Measurements from ENCODE around the gene GOLM1. TPM values are rescaled to one million over a fixed set of nuclear protein-coding genes. Genes with fewer than 3 reads are reported as not detected.

Gene GOLM1
- total and polyA plus RNA-seq, 2 donors from 2014 or later, result 88.6 to 133 TPM

GRCh38 chr9:86128235-86128822 is 29.0 kb upstream of the GOLM1 start:
- Histone ChIP-seq H3K27ac (ENCODE audit: low read depth in 2 of 2, low read length in 2 of 2) (peak overlapping the region in 1 of 2 donors; percentile 77), H3K4me3 (ENCODE audit: low read length in 3 of 3) (no peak overlapping the region)

GRCh38 chr9:86126998-86127972 is 27.9 kb upstream of the GOLM1 start:
- FAIRE-seq (no peak), DNase-seq (peak; percentile 86 to 93 (median 91))
- H3K4me1 ChIP-seq (ENCODE audit: control insufficient read depth in 2 of 3, insufficient read depth in 2 of 3, low read depth in 1 of 3, low read length in 3 of 3), result peaks cover 0 to 7% (median 0%) of the 10 kb centered on the region in 3 donors
- no peak overlapping the region for H3K4me3 ChIP-seq (ENCODE audit: low read length in 3 of 3)
- no peaks in the 10 kb centered on the region for H3K27me3 ChIP-seq (ENCODE audit: control insufficient read depth, insufficient read depth, low read length)
- intact Hi-C loops (cut with DNase I), result no loop called here
- H3K9me3 ChIP-seq (ENCODE audit: control insufficient read depth in 2 of 3, insufficient read depth in 1 of 3, low read length in 3 of 3), result no peaks in the 10 kb centered on the region
- no peak for TF ChIP-seq CTCF (IDR thresholded peaks at IDR 0.05; ENCODE audit: borderline replicate concordance, extremely low read depth, insufficient read depth)
- H3K36me3 ChIP-seq (ENCODE audit: control insufficient read depth in 2 of 3, insufficient read depth in 3 of 3, low read length in 3 of 3), result no peaks in the 10 kb centered on the region
- H3K27ac ChIP-seq (ENCODE audit: low read depth in 2 of 2, low read length in 2 of 2), result peak overlapping the region; percentile 67 to 77
- peak overlapping the region in 1 of 3 donors; percentile 53 for H3K9ac ChIP-seq (ENCODE audit: low read length in 3 of 3)

More at GRCh38 chr9:86128235-86128822, 29.0 kb upstream of the GOLM1 start:
- DNase-seq (no peak), FAIRE-seq (no peak)
- H3K36me3 ChIP-seq (ENCODE audit: control insufficient read depth in 2 of 3, insufficient read depth in 3 of 3, low read length in 3 of 3), result no peaks in the 10 kb centered on the region
- H3K4me1 ChIP-seq (ENCODE audit: control insufficient read depth in 2 of 3, insufficient read depth in 2 of 3, low read depth in 1 of 3, low read length in 3 of 3), result peaks cover 0 to 7% (median 0%) of the 10 kb centered on the region in 3 donors
- no peak for TF ChIP-seq CTCF (IDR thresholded peaks at IDR 0.05; ENCODE audit: borderline replicate concordance, extremely low read depth, insufficient read depth)
- H3K9me3 ChIP-seq (ENCODE audit: control insufficient read depth in 2 of 3, insufficient read depth in 1 of 3, low read length in 3 of 3), result no peaks in the 10 kb centered on the region
- H3K9ac ChIP-seq (ENCODE audit: low read length in 3 of 3), result no peak overlapping the region
- H3K27me3 ChIP-seq (ENCODE audit: control insufficient read depth, insufficient read depth, low read length), result no peaks in the 10 kb centered on the region
- intact Hi-C loops (cut with DNase I), result no loop called here

- no peak overlapping the region for H3K4me3 ChIP-seq (ENCODE audit: low read length in 3 of 3)
- intact Hi-C loops (cut with DNase I), result no loop called here
- no peaks in the 10 kb centered on the region for H3K36me3 ChIP-seq (ENCODE audit: control insufficient read depth in 2 of 3, insufficient read depth in 3 of 3, low read length in 3 of 3)
- no peak overlapping the region for H3K27ac ChIP-seq (ENCODE audit: low read depth in 2 of 2, low read length in 2 of 2)
- H3K9ac ChIP-seq (ENCODE audit: low read length in 3 of 3), result no peak overlapping the region
- FAIRE-seq (no peak), DNase-seq (no peak)
- H3K9me3 ChIP-seq (ENCODE audit: control insufficient read depth in 2 of 3, insufficient read depth in 1 of 3, low read length in 3 of 3), result no peaks in the 10 kb centered on the region
- TF ChIP-seq CTCF (IDR thresholded peaks at IDR 0.05; ENCODE audit: borderline replicate concordance, extremely low read depth, insufficient read depth), result no peak
- H3K27me3 ChIP-seq (ENCODE audit: control insufficient read depth, insufficient read depth, low read length), result no peaks in the 10 kb centered on the region
- peaks cover 0 to 4% (median 0%) of the 10 kb centered on the region in 3 donors for H3K4me1 ChIP-seq (ENCODE audit: control insufficient read depth in 2 of 3, insufficient read depth in 2 of 3, low read depth in 1 of 3, low read length in 3 of 3)
Measured at GRCh38 chr9:86122311-86122710, 23.0 kb upstream of the GOLM1 start.

All from kidney (tissue), 14 donors.